ENCODE data around the gene LTBP2.
"Not testable (repeated sequence)": the region's sequence is repeated elsewhere in the genome, so short reads cannot be mapped to it uniquely, and the experiment has no call there.

LTBP2 gene

DNA sequence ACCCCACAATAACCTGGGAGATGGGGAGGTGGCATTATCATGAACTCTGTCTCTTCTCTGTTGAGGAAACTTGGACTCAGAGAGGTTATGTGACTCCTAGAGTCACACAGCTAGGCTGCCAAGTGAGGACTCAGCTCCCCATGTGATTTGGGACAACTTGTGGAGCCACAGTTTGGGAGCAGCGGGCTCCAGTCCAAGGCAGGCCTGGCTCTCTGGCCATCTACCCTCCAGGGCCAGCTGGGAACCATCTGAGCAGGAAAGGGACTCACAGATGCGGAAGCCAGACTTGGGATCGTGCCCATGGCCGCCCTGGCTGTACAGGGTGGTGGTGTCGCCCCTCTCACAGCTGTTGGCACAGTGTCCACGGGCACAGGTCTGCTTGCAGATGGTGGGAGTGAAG lies 59.4 kb downstream of the LTBP2 start:
- DNase-seq (ENCODE audit: low read depth in 3 of 3), result no peak

DNA sequence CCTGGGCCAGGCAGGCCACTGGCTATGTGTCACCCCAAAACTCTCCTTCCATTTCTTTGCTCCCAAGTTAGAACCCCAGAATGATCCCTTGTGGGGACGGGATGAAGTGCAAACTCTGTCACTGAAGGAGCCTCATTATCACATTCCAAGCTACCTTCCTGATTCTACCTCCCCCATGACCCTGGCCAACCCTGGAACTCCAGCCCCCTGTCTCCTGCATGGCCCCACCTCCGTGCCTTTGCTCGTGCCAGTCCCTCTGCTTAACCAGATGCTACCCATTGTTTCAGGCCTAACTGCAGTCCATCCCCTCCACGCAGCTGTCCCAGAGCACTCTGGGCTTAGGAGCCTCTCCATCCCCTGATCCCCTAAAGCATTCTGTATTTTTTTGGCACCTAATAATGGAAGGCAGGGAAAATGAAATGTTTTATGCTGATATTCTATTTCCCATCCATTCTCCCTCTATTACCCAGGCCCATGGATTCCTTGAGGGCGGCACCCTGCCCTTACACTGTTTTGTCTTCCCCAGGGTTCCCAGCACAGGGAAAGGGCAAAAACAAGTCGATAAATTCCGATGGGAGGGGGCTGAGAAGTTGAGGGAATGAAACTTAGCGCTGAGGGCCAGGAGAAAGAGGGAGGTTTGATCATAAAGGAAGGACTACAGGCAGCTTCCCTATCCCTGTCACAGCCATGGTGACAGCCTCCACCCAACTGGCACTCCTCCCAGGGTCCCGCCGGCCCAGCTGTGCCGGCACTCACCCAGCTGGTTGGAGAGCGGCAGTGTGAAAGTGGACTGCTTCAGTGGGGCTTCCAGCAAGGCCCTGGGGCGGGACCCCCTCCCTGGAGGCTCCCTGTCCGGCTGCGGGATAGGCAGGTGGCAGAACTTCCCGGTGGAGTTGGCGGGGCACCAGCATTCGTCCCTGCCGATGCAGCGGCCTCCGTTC lies 60.3 kb downstream of the LTBP2 start:
- DNase-seq (ENCODE audit: low read depth in 3 of 3), result no peak

DNA sequence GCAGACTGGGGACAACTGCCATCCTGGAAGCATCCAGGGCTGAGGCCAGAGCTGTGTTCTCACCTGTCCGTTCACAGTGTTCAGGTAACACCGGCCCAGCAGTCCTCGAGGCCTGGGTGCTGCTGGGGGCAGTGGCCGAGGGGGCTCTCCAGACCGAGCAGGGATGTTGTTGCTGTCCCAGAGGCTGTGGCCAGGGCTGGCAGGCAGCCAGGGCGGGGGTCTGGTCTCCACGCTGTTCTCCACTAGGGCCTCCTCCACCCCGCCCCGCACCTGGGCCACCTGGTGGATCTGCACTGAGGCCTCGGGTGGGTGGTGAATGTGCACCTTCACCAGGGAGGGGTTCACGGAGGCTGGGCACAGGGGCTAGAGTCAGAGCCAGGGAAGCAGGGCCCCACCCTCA lies 61.0 kb downstream of the LTBP2 start:
- no peak for DNase-seq (ENCODE audit: low read depth in 3 of 3)

DNA sequence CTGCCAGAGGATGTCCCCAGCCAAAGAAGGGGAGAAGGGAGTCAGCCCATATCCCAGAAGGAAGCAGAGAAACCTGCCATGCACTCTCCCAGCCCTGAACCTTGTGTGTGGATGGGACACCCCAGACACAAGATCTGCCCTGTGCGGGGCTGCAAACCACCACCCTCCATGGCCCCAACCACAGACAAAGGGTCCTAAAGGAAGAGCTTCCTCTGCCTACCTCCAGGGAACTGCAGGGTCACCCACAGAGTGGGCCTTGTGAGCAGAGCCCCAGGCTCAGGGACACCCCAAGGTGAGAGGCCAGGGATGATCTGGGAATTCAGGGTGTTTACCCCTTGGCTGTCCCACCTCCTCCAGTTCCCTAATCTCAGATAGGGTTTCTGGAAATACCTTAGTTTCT lies 62.0 kb downstream of the LTBP2 start:
- no peak for DNase-seq (ENCODE audit: low read depth in 3 of 3)

DNA sequence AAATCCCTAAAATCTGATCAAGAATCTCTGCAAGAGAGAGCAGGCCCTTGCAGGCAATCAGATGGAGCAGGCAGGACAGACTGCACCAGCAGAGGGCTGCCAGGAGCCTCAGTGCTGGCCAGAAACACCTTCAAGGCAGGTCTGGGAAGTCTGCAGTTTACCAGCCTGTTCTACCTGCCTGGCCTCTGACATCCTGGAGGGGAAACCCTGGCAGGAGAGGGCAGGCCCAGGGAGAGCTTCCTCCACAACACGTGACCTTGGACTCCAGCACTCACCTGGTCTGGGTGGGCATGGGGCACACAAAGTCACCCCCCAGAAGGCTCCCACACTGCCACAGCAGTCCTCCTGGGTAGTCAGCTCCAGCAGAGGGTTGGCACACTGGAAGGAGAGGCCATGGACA lies 62.4 kb downstream of the LTBP2 start:
- DNase-seq (ENCODE audit: low read depth in 3 of 3), result no peak

DNA sequence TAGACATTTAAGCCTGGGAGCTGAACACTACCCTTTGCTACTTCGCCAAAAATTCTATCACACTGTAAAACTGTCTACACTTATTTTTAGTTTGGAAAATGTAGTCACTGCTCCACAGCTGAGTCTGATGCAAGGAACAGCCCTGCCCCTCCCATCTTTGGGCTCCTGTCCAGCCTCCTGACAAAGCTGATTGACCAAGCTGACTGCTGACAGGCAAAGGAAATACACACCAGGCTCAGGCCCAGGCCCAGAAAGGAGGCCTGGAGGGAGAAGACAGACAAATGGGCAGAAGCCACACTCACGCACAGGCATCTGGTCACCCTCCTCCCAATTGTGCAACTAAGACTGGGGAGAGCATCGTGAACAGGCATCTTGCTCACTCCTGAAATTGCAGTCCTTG lies 63.2 kb downstream of the LTBP2 start:
- no peak for DNase-seq (ENCODE audit: low read depth in 3 of 3)

DNA sequence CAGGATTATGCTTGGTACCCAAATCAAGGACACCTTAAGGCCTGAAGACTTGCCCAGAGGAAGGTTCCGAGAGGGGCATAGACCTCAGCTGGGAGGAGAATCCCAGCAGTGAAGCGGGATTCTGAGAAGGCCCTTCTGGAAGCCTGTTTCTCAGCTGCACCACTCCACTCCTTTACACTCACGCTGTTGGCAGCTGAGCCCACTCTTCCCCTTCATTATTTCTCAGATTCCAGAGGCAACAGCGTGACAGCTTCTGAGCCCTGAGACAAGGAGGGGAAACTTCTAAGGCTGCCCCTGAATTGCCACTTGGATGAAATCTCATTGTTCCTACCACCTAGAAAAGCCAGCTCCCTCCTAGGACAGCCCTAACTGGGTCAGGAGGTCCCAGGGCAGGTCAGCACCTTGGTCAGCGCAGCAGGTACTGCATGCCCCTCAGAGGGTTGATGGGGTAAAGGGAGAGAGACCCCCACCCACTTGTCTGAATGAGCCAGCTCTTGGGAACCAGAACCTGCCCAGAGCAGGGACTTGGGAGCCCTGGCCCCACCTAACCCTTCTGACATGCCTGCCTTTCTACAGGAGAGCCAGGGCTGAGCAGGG lies 64.6 kb downstream of the LTBP2 start:
- no peak for DNase-seq (ENCODE audit: low read depth in 3 of 3)

DNA sequence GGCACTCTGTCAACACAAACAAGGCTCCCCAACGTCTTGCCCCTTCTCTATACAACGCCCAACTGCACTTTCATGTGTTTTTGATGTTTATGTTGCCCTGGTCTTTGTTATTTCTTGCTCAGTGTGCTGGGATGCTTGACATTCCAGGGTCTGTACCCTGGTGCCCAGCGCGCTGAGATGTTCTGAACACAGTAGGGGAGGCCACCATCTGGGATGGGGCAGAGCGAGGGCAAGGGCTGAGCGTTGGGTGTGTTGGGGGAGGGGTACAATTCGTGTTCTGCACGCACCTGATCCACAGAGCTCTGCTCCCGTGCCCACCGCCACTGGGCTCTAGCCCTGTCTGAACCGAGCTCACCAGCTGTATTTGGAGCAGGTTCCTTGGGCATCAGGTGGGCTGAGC lies 65.6 kb downstream of the LTBP2 start:
- no peak for DNase-seq (ENCODE audit: low read depth in 3 of 3)

DNA sequence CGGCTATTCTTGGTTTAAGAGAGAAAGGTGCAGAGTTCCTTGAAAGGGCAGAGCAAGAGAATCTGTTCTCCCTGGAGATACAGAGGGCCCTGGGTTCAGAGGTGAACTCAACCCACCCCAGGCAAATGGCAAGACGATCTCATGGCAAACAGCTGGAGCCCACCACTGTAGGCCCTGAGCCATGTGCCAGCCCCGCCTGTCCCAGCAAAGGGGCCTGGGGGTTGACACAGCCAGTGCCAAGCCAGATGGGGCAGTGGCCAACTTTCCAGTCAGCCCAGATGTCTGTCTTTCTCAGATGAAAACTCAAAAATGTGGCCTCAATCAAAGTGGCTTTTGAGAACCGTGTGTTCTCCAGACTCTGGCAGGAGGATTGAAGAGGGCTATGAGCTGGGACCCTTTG lies 66.7 kb downstream of the LTBP2 start:
- no peak for DNase-seq (ENCODE audit: low read depth in 3 of 3)

DNA sequence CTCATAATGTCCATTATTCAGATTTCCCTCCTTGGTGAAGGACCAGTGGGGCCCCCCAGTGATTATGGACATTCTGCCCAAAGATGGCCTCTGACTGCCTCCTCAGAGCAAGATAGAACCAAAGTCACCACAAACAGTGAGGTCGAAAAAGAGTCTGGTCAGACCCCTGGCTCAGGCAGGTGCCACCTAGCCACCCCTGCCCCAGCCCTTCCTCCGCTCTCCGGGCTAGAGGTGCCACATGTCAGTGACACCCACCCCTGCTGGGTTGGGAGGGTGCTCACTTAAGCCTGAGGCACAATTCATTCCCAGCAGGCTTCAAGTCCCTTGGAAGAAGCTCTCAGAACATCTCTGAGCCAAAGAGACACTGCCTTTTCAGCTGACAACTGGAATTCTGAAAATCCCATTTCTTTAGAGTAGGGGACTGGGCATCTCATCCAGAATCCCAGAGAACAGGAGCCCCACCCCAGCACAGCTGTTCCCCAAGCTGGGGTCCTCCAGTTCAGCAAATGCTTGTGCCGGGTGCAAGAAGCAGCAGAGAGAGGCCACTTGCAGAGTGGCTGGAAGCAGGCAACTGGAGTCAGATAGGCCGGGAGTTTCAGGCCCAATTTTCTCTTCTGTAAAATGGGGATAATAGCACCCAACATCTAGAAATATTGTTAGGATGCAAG lies 68.1 kb downstream of the LTBP2 start:
- no peak for DNase-seq (ENCODE audit: low read depth in 3 of 3)

DNA sequence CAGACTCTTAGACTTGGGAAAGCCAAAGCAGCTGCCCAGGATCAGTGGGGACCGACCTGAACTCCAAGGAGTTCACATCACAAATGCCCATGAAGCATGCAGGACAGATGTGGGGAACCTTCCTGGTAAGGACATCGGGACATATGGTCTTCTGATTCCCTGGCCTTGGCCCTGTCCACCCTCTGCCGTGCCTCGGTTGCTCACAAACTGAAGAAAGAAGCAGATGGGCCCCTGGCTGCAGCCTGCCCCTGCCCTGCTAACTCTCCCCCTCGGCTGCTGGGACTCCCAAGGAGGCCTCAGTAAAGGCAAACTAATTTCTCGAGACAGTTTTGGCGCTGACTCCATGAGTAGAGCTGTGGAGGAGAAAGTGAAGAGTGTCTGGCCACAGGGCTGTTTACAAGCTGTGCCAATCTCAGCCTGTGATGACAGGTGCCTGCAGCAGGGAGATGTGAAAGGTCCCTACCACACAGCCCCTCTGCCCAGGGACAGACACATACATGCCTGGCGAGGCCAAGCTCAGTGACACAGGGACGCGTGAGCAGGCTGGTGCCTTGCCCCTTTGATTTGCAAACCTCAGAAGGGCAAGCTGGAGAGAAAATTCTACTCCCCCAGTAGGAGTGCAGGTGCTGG lies 69.9 kb downstream of the LTBP2 start:
- no peak for DNase-seq (ENCODE audit: low read depth in 3 of 3)

DNA sequence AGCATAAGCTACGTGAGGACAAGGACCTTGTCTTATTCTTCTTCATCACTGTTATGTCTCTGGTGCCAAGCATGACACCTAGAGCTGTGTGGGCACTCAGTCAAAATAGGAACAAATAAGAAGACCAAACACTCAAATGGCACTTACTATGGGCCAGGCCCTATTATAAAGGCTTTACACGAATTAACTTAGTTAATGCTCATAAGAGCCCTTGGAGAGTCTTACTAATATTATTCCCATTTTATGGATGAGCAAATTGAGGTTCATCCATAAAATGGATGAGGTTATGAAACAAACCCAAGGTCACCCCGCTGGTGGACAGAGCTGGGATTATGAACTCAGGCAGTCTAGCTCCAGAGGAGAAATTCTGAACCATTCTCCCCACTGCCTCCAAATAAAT lies 70.8 kb downstream of the LTBP2 start:
- no peak for DNase-seq (ENCODE audit: low read depth in 3 of 3)

DNA sequence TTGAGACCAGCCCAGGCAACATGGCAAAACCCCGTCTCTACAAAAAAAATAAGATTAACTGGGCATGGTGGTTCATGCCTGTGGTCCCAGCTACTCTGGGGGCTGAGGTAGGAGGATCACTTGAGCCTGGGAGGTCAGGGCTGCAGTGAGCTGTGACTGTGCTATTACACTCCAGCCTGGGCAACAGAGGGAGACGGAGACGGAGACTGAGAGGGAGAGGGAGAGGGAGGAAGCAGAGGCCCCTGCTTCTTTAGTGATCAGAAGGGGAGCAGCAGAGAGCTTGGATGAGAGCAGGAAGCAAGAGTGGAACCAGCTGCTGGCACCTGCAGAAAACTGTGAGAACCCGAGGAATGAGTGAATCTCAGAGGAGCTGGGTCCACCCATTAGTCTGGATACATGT lies 72.5 kb downstream of the LTBP2 start:
- DNase-seq (ENCODE audit: low read depth in 3 of 3), result no peak

DNA sequence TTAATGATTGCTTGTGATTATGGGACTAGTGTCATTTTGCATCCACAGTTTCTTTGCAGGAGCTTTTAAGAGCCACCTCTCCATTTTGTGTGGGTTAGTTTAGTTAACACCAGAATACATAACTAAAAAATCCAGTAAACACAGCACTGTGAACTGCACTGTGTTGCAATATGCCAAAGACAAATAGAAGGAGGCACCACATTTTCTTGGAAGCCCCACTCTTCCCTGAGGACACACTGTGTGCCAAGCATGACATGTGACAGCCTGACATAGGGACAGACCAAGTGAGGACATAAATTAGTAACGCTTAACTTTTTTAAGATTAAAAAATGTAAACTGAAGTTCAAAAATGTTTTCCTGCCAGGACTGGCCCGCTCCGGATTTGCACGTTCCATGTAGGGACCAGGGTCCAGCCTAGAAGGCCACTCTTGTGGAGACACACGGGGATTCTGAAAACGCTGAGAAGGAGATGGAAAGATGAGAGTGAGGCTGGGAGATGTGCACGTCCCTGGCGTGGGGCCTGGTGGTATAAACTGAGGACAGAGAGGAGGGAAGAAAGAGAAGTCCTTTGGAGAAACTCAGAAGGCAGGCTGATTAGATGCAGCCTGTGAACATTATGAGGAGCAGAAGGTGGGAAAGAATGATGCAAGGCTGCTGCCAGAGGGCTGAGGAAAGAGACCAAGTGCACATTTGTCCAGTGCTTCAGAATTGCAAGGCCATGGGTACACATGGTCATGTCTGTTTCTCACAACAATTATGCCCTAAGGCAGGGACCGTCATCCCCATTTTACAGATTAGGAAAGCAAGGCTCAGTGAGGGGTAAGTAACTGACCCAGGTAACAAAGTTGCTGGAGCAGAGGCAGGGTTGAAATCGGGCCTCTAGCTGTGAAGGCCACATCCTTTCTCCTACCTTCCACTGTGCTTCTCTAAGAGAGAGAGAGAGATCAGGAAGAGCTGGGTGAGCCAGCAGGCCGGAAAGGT lies 73.3 kb downstream of the LTBP2 start:
- DNase-seq (ENCODE audit: low read depth in 3 of 3), result no peak

DNA sequence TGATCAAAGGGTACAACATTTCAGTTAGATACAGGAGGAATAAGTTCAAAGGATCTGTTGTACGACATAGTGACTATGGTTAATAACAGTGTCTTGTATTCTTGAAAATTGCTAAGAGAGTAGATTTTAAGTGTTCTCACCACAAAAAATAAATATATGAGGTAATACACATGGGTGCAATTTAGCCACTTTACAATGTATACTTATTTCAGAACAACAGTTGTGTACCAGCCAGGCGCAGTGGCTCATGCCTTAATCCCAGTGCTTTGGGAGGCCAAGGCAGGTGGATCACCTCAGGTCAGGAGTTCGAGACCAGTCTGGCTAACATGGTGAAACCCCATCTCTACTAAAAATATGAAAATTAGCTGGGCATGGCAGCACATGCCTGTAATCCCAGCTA lies 75.7 kb downstream of the LTBP2 start:
- DNase-seq (ENCODE audit: low read depth in 3 of 3), result not testable (repeated sequence)

DNA sequence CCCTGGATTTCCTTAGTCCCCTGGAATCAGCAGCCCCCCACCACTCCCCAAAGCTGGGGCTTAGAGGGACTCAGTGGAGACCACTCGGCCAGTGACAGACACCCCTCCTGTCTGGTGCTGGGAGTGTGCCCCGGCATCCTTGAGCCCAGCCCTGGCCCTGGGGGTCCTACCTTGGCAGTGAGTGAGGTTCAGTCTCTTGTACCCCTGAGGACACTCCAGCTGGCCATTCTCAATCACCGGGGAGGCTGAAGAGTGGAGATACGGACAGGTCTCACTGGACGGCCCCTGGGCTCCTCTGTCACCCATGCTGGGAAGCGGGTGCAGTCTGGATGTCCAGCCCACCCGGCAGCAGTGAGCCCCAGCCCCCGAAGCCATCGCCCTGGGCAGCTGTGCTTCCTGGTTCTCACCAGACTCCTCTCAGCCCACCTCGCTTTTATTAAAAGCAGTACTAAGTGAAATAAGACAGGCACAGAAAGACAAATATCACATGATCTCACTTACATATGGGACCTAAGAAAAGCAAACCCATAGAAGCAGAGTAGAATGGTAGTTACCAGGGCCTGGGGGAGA lies 76.2 kb downstream of the LTBP2 start:
- no peak for DNase-seq (ENCODE audit: low read depth in 3 of 3)

DNA sequence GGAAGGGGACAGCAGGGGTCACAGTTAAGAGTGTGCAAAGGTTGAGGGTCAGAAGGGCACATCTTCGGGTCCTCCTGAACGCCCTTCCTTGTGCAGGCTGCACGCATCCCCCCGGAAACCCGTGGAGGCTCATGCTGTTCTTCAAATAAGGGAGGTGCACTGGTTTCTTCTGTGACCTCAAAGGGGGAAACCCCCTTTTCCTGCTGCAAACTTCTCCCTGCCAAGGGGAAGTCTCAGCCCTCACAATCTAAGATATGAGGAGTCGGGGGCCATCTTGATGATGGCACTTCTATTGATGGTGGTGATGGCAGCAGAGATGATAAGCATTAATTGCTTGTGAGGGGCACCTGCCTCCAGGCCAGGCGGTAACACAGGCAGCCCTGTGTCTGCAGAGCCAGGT lies 78.5 kb downstream of the LTBP2 start:
- DNase-seq (ENCODE audit: low read depth in 3 of 3), result no peak

DNA sequence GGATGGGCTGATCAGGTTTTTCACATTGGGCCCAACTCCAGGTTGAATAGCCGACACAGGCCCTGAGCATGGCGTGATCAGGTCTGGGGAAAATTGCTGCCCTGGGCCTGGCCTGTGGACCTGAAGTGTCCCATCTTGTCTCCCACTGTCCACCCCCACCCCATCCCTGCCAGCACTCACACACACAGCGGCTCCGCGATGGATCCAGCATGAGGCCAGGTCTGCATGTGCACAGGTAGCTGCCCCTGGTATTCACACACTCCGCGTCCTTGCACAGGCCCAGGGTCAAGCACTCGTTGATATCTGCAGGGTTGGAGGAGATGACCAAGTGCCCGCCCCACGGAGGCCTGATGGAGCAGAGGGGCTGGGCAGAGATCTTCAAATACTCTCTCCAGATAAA lies 79.8 kb downstream of the LTBP2 start:
- DNase-seq (ENCODE audit: low read depth in 3 of 3), result no peak

DNA sequence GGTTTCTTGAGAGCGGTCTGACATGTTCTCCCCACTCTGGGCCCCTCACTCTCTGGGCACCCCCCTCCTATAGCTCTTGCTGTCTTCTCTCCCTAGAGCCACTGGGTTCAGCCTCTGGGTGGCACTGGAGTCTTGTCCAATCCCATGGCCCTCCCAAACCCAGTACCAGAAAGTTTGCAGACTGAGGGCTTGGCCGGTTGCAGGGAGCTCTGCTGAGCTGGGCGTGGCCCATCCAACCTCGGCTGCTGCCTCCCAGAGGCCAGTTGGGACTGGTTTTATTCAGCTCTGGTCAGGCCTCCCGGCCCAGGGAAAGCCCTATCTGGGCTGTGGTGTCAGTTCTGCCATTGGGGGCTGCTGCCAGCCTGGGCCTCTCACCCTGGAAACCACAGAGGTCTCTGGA lies 80.6 kb downstream of the LTBP2 start:
- DNase-seq (ENCODE audit: low read depth in 3 of 3), result no peak

DNA sequence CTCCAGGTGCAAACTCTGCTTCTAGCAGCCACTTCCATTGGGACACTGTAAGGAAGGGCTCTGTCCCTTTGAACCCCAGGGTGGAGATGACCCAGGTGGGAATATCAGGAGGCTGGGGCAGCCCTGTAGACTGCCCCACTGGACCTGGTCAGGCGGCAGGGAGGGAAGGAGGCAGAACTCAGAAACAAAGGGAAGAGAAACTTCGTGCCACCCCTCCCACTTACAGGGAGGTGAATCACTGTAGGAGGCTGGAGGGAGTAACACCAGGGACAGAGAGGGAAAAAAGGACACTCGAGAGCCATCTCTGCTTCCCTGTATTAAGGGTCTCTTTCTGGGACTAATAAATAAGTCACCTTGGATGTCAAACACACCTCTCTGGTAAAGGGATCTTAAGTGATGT lies 81.0 kb downstream of the LTBP2 start:
- no peak for DNase-seq (ENCODE audit: low read depth in 3 of 3)

DNA sequence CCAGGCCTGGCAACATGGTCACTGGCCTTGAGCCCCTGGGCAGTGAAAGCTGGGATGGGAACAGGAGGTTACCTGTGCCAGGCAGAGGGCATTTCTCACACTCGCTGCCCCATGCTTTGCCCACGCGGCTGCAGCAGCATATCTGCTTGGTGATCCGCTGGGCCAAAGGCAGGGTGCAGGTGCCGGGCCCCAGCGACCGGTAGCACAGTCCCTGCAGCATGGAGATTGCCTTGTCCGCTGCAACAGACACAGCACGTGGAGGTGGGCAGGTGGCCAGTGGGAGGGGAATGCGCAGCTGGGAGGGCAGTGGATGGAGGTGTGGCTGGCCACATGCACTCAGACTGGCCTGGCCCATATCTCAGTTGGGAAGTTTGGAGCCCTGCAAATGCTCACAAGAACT lies 83.2 kb downstream of the LTBP2 start:
- DNase-seq (ENCODE audit: low read depth in 3 of 3), result no peak
